GM18520 (cell line): ENCODE data around the gene ADCYAP1.
"Not testable (repeated sequence)": the region's sequence is repeated elsewhere in the genome, so short reads cannot be mapped to it uniquely, and the experiment has no call there.

Experiments used
- ATAC-seq: cut with Tn5 transposase; IDR thresholded peaks from one replicate; pipeline ENCODE4 v1.9.1; 2021; ENCODE audit not compliant: unreplicated experiment

Gene ADCYAP1

DNA sequence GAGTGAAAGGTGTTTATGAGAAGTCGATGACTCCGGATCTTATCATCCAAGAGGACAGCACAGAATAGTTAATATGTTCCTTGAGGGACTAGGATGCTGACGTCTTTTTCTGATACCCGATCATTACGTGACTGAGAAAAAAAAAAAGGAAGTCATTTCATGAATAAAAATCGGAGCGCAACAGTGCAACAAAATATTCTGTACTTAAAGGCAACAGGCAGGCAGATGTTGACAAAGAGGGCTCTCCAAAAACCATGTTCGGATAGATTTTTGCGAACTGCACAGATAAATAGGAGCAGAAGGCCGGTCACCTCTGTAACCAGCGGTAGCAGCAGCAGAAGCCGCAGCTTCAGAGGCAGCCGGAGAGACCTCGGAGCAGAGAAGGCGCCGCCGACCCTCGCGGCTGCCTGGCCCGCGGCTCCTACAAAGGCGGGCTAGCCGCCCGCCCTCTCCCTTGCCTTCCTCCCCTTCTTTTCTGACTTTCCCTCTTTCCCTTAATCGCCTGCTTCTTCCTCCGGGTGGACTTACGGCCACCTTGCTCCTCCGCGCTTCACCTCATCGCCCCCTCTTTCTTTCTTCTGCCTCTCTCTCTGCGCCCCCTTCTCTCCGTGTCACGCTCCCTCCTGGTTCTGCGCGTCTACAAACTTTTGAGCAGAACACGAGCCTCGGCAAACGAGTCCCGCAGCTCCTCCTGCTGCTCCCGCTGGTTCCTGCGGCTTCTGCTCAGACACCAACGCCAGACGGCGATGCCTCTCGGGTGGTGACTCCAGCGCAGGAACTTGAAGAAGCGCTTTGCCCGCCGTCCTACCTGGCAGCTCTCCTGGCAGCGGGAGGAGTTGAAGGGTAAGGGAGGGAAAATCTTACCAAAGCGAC is at the start of gene ADCYAP1:
Gene ADCYAP1 (plus strand): TSS at position 654 of the 873 bp plus-strand sequence. CDS start 516 bp downstream, outside the sequence.
- no peak for ATAC-seq

- ATAC-seq, result no peak
Measured at GRCh38 chr18:857986-858385, 46.7 kb upstream of the ADCYAP1 start.

DNA sequence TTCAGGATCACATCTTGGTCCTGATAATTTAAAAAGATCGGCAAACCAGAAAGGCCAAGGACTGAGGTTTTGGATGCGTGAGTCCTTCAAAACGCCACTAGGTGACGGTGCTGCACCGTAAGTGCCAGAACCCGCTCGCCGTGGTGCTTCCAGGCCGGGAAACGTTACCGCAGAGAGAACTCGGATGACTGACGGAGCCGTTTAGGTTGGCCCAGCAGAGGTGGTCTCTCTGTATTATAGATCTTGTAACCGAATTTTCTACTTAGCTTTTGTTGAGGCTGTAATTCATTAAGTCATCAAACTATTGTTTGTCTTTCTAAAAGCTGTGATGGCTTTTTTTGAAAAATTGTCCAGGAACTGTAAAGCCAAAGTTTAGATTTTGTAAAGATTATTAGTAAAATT is 39.8 kb upstream of the ADCYAP1 start:
- ATAC-seq, result no peak

DNA sequence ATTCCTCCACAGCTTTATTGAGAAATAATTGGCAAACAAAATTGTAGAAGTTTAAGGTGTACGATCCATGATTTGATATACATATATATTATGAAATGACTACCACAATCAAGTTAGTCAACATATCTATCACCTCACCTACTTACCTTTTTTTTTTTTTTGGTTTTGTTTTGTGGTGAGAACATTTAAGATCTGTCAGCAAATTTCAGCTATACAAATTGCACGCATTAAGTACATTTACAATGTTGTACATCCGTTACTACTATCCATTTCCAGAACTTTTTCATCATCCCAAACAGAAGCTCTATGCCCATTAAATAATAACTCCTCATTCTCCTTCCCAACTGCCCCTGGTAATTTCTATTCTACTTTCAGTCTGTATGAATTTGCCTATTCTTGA is 37.4 kb upstream of the ADCYAP1 start:
- ATAC-seq, result no peak

DNA sequence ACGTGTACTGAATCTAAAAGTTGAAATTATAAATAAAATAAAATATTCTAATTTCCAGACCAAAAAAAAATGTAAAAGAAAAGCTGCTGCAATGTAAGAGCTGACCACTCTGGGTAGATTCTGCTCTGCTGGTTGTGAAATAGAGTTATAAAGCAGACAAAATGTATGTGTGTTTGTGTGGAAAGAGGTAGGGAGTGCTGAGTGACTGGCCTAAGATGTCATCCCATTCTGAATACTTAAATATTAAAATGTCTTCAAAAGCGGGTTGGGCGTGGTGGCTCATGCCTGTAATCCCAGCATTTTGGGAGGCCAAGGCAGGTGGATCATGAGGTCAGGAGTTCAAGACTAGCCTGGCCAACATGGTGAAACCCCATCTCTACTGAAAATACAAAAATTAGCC is 31.2 kb upstream of the ADCYAP1 start:
- ATAC-seq, result not testable (repeated sequence)

DNA sequence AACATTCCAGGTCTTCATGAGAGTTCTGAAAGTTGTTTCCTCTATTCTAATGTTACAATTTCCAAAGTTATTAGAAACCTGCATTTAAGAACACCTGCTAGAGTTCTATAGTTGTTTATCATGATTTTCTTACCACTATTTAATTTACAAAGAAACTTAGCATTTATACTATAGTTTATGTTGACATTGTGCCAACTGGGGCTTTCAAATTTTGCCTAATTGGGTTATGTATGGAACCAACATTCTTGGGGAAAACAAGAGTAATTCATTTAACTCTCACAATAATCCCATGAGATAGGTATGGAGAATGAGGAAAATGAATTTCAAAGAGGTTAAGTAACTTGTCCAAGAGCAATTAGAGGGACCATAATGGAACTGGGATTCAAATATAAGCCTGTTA is 28.8 kb upstream of the ADCYAP1 start:
- no peak for ATAC-seq

- no peak for ATAC-seq
Measured at GRCh38 chr18:877238-877637, 27.4 kb upstream of the ADCYAP1 start.

- ATAC-seq, result no peak
Measured at GRCh38 chr18:886076-886475, 18.6 kb upstream of the ADCYAP1 start.

- ATAC-seq, result no peak
Measured at GRCh38 chr18:887716-888115, 17.0 kb upstream of the ADCYAP1 start.

- no peak for ATAC-seq
Measured at GRCh38 chr18:892316-892715, 12.4 kb upstream of the ADCYAP1 start.

- no peak for ATAC-seq
Measured at GRCh38 chr18:896315-896714, 8.4 kb upstream of the ADCYAP1 start.

- no peak for ATAC-seq
Measured at GRCh38 chr18:901761-902160, 2.9 kb upstream of the ADCYAP1 start.

DNA sequence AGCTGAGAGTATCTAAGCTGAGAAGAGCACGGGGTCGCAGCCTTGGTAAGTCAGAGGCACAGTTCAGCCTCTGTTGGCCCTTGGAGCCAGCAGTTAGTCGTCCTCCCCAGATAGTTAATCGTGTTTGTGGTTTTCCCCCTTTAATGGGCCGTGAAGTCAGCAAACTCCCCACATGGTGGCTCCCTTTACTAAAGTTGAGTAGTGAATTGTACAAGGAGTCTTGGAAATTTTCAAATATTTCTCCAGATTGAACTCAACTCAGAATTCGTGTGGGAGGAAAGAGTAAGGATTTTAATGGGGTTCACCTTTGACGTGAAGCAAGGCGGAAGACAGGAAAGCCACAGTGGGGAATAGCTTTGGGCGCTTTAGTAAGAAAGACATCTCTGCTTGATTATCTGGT is 2.4 kb upstream of the ADCYAP1 start:
- ATAC-seq, result no peak

DNA sequence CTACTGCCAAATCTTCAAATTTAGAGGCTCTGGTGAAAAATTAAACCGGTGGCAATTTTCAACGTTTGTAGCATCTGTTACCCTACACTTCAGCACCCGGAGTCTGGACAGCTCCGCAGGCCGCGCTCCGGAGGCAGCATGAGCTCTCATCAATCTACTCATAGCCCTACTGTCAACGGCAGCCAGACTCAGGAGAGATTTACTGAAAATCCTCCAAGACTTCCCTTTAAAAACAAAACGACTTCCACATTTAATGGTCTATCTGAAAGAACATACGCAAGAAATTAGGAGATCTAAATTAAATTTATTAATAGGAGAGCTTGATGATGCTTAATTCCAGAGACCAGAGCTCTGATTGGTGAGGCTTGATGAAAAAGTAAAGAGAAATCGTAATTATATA is 970 bp upstream of the ADCYAP1 start:
- ATAC-seq, result no peak

GRCh38 chr18:905307-905947 is 756 bp downstream of the ADCYAP1 start:
- no peak for ATAC-seq

DNA sequence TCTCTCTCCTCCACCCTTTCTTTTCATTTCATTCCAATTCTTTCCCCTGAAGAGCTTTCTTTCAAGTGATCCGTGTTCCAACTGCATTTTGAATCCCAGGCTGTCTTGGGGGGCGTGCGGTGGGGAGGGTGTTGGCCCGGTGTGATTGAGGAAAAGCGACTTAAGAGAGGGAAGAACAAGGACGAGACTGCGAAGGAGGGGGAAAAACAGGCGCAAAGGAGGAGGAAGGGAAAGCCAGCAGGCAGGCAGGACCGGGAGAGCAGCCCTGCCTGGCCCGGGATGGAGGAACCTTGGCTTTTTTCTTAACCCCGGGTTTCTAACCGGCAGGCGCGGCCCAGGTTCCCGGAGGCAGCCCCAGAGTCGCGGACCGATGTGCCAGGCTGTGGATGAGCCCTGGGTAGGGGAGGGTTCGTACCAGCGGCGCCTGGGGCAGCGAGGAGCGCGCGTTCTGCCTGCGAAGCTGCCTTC is 1.3 kb downstream of the ADCYAP1 start:
- ATAC-seq, result no peak

- ATAC-seq, result no peak
Measured at GRCh38 chr18:906416-907114, 1.9 kb downstream of the ADCYAP1 start.

DNA sequence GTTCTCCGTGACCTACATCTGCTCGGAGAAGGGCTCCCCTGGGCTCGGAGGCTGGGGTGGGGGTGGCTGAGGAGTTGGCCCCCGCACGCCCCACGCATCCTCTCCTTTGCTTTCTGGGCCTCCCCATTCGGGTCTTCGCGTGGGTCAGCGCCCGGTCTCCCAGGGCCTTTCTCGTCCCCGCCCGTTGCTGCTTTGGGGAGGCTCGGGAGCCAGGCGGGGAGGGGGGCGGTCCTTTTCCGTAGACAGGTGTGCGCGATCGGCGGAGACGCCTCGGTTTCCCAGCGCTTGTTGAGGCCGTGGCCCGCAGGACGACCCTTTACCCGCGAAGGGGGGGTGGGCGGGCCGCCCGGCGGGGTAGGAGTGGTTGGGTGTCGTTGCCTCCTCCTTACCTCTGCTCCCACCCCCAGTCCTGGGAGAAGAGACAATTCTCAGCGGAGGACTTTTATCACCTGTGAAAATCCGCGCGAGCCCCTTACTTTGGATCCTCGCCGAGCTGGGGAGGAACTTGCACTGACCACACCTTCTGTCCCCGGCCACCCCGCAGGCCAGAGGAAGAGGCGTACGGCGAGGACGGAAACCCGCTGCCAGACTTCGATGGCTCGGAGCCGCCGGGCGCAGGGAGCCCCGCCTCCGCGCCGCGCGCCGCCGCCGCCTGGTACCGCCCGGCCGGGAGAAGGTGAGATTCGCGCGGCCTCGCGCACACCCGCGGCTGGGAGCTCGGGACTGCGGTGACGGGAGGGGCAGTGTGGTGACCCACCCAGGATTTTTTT is 2.6 kb downstream of the ADCYAP1 start:
- ATAC-seq, result no peak

- no peak for ATAC-seq
Measured at GRCh38 chr18:907885-908757, 3.5 kb downstream of the ADCYAP1 start.
